ENCODE measurements around the gene LDLRAD1.
"Not testable (repeated sequence)": the region's sequence is repeated elsewhere in the genome, so short reads cannot be mapped to it uniquely, and the experiment has no call there.

The LDLRAD1 gene

DNA sequence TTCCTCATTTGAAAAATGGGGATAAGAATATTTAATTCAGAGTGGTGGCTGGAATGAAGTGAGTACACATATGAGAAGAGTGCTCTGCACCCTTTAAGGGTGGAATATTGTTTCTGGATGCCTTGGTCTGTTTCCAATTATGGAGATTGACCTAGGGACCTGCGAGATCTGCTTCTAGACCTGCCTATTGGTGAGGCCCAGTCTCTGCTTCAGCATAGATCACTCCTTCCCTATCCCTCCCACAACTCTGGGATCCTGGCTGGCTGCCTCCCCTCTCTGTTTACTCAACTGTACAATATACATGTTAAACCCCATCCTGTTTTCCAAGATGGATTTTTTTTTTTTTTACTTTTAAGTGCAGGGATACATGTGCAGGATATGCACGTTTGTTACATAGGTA is 6.4 kb upstream of the LDLRAD1 start:
- H3K4me1 ChIP-seq (ENCODE audit: control insufficient read depth, insufficient read depth, low read length), result peaks cover 4% of the 10 kb centered on the region; the same call in 1 of the 2 replicates
- TF ChIP-seq, protein P1, sequence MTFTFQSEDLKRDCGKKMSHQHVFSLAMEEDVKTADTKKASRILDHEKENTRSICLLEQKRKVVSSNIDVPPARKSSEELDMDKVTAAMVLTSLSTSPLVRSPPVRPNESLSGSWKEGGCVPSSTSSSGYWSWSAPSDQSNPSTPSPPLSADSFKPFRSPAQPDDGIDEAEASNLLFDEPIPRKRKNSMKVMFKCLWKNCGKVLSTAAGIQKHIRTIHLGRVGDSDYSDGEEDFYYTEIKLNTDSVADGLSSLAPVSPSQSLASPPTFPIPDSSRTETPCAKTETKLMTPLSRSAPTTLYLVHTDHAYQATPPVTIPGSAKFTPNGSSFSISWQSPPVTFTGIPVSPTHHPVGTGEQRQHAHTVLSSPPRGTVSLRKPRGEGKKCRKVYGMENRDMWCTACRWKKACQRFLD (tag by site-specific recombination; IDR thresholded peaks at IDR 0.05), result no peak
- peak; percentile 59; the same call in 1 of the 2 replicates for TF ChIP-seq ZBTB17 (tag by site-specific recombination; IDR thresholded peaks at IDR 0.05)
- TF ChIP-seq, protein P2, sequence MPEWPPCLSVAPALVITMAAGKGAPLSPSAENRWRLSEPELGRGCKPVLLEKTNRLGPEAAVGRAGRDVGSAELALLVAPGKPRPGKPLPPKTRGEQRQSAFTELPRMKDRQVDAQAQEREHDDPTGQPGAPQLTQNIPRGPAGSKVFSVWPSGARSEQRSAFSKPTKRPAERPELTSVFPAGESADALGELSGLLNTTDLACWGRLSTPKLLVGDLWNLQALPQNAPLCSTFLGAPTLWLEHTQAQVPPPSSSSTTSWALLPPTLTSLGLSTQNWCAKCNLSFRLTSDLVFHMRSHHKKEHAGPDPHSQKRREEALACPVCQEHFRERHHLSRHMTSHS (tag by site-specific recombination; IDR thresholded peaks at IDR 0.05), result no peak
- TF ChIP-seq ZNF394 (tag by site-specific recombination; IDR thresholded peaks at IDR 0.05; ENCODE audit: borderline replicate concordance), result no peak
- TF ChIP-seq ZIC2 (tag by site-specific recombination; IDR thresholded peaks at IDR 0.05), result no peak
- TF ChIP-seq ZNF174 (tag by site-specific recombination; IDR thresholded peaks at IDR 0.05), result no peak
- POLR2A ChIA-PET, result no interaction called here
- no peaks in the 10 kb centered on the region for H3K36me3 ChIP-seq (ENCODE audit: control insufficient read depth in 2 of 2, insufficient read depth in 1 of 2, low read length in 2 of 2)
- H3K4me3 ChIP-seq (ENCODE audit: low read depth, low read length), result no peak overlapping the region
- H3K27ac ChIP-seq (ENCODE audit: extremely low read depth, low read depth, low read length), result no peak overlapping the region
- H3K9me3 ChIP-seq (ENCODE audit: control insufficient read depth, insufficient read depth, low read depth, low read length), result no peaks in the 10 kb centered on the region
- CTCF ChIA-PET, result no interaction called here

DNA sequence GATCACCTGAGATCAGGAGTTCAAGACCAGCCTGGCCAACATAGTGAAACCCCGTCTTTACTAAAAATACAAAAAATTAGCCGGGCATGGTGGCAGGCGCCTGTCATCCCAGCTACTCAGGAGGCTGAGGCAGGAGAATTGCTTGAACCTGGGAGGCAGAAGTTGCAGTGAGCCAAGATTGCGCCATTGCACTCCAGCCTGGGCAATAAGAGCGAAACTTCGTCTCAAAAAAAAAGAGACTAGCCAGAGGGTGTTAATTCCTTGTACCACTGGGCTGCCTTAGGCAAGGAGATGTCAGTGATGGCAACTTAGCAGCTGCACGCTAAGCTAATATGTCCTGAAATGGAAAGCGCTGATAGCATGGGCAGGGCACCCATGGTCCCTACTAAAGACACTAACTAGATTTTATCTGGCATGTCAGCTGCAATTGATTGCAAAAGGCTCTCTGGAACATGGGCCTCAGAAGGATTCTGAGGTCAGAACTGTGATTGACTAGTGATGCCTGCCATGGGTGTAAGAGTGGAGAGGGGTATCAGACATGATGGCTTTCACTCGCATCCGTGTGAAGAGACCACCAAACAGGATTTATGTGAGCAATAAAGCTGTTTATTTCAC is 1.7 kb upstream of the LDLRAD1 start:
- H3K4me3 ChIP-seq (ENCODE audit: low read depth, low read length); POLR2A ChIA-PET; H3K27ac ChIP-seq (ENCODE audit: extremely low read depth, low read depth, low read length); H3K9me3 ChIP-seq (ENCODE audit: control insufficient read depth, insufficient read depth, low read depth, low read length); H3K4me1 ChIP-seq (ENCODE audit: control insufficient read depth, insufficient read depth, low read length); H3K36me3 ChIP-seq (ENCODE audit: control insufficient read depth in 2 of 2, insufficient read depth in 1 of 2, low read length in 2 of 2): not testable (repeated sequence)
- peak; percentile 92 for TF ChIP-seq ZBTB17 (tag by site-specific recombination; IDR thresholded peaks at IDR 0.05)
- CTCF ChIA-PET, result interaction anchor here (0.6 to 0.7 kb wide), 5 partner anchors 127 to 678 kb away, joined by 3 to 4 read pairs (median 3); no protein-coding TSS in a partner anchor

DNA sequence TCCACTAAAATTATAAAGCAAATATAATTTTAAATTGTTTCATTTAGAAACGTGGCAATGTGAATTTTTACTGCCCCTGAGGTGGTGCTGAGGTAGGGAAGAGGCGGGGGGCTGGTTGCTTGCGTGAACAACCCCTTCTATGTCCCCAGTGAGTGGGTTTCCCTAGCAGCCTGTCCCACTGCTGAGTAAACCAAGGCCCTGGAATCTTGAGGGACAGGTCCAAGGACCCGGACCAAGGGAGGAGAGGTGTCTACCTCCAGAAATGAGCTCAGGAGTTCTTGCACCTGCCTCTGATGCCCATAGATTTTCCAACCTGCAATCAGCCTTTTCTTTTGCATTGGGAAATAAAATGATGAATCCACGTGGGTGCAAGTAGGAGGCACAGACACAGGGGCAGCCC is 649 bp upstream of the LDLRAD1 start:
- H3K9me3 ChIP-seq (ENCODE audit: control insufficient read depth, insufficient read depth, low read depth, low read length), result no peaks in the 10 kb centered on the region
- H3K36me3 ChIP-seq (ENCODE audit: control insufficient read depth in 2 of 2, insufficient read depth in 1 of 2, low read length in 2 of 2), result no peaks in the 10 kb centered on the region
- H3K4me3 ChIP-seq (ENCODE audit: low read depth, low read length), result no peak overlapping the region
- POLR2A ChIA-PET, result interaction anchor here (1.0 kb wide), 1 partner anchor 8 kb away, joined by 3 read pairs; no protein-coding TSS in a partner anchor
- CTCF ChIA-PET, result interaction anchor here (0.7 kb wide), 1 partner anchor 158 kb away, joined by 3 read pairs; no protein-coding TSS in a partner anchor
- H3K4me1 ChIP-seq (ENCODE audit: control insufficient read depth, insufficient read depth, low read length), result peaks cover 5% of the 10 kb centered on the region
- no peak overlapping the region for H3K27ac ChIP-seq (ENCODE audit: extremely low read depth, low read depth, low read length)
- TF ChIP-seq GLIS1 (tag by site-specific recombination; IDR thresholded peaks at IDR 0.05) (no peak), ZNF16 (tag by site-specific recombination; IDR thresholded peaks at IDR 0.05; ENCODE audit: low read depth) (no peak), KLF16 (tag by site-specific recombination; IDR thresholded peaks at IDR 0.05) (no peak), ZNF558 (tag by site-specific recombination; IDR thresholded peaks at IDR 0.05) (no peak), ZNF701 (tag by site-specific recombination; IDR thresholded peaks at IDR 0.05) (no peak), ZBTB21 (tag by site-specific recombination; IDR thresholded peaks at IDR 0.05) (no peak), ZNF341 (tag by site-specific recombination; IDR thresholded peaks at IDR 0.05; ENCODE audit: low read depth) (no peak), ZNF549 (tag by site-specific recombination; IDR thresholded peaks at IDR 0.05) (no peak)
- TF ChIP-seq, protein P3, sequence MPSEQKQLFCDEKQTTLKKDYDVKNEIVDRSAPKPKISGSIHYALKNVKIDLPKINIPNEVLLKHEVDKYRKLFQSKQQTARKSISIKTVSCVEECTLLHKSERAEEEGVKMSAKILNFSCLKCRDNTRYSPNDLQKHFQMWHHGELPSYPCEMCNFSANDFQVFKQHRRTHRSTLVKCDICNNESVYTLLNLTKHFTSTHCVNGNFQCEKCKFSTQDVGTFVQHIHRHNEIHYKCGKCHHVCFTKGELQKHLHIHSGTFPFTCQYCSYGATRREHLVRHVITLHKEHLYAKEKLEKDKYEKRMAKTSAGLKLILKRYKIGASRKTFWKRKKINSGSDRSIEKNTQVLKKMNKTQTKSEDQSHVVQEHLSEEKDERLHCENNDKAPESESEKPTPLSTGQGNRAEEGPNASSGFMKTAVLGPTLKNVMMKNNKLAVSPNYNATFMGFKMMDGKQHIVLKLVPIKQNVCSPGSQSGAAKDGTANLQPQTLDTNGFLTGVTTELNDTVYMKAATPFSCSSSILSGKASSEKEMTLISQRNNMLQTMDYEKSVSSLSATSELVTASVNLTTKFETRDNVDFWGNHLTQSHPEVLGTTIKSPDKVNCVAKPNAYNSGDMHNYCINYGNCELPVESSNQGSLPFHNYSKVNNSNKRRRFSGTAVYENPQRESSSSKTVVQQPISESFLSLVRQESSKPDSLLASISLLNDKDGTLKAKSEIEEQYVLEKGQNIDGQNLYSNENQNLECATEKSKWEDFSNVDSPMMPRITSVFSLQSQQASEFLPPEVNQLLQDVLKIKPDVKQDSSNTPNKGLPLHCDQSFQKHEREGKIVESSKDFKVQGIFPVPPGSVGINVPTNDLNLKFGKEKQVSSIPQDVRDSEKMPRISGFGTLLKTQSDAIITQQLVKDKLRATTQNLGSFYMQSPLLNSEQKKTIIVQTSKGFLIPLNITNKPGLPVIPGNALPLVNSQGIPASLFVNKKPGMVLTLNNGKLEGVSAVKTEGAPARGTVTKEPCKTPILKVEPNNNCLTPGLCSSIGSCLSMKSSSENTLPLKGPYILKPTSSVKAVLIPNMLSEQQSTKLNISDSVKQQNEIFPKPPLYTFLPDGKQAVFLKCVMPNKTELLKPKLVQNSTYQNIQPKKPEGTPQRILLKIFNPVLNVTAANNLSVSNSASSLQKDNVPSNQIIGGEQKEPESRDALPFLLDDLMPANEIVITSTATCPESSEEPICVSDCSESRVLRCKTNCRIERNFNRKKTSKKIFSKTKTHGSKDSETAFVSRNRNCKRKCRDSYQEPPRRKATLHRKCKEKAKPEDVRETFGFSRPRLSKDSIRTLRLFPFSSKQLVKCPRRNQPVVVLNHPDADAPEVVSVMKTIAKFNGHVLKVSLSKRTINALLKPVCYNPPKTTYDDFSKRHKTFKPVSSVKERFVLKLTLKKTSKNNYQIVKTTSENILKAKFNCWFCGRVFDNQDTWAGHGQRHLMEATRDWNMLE (tag by site-specific recombination; conservative IDR thresholded peaks at IDR 0.05; ENCODE audit: low read depth), result no peak
- TF ChIP-seq, protein P4, sequence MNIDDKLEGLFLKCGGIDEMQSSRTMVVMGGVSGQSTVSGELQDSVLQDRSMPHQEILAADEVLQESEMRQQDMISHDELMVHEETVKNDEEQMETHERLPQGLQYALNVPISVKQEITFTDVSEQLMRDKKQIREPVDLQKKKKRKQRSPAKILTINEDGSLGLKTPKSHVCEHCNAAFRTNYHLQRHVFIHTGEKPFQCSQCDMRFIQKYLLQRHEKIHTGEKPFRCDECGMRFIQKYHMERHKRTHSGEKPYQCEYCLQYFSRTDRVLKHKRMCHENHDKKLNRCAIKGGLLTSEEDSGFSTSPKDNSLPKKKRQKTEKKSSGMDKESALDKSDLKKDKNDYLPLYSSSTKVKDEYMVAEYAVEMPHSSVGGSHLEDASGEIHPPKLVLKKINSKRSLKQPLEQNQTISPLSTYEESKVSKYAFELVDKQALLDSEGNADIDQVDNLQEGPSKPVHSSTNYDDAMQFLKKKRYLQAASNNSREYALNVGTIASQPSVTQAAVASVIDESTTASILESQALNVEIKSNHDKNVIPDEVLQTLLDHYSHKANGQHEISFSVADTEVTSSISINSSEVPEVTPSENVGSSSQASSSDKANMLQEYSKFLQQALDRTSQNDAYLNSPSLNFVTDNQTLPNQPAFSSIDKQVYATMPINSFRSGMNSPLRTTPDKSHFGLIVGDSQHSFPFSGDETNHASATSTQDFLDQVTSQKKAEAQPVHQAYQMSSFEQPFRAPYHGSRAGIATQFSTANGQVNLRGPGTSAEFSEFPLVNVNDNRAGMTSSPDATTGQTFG (tag by site-specific recombination; IDR thresholded peaks at IDR 0.05; ENCODE audit: borderline replicate concordance), result no peak
- TF ChIP-seq, protein P5, sequence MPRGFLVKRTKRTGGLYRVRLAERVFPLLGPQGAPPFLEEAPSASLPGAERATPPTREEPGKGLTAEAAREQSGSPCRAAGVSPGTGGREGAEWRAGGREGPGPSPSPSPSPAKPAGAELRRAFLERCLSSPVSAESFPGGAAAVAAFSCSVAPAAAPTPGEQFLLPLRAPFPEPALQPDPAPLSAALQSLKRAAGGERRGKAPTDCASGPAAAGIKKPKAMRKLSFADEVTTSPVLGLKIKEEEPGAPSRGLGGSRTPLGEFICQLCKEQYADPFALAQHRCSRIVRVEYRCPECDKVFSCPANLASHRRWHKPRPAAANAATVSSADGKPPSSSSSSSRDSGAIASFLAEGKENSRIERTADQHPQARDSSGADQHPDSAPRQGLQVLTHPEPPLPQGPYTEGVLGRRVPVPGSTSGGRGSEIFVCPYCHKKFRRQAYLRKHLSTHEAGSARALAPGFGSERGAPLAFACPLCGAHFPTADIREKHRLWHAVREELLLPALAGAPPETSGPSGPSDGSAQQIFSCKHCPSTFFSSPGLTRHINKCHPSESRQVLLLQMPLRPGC (tag by site-specific recombination; IDR thresholded peaks at IDR 0.05), result no peak

Measured in HEK293 (cell line).